ENCODE measurements around the gene C7orf25. TPM values are rescaled to one million over a fixed set of nuclear protein-coding genes. Genes with fewer than 3 reads are reported as not detected.

Gene C7orf25
- total and polyA plus RNA-seq, 10 of the 15 experiments (the other 5 are each of a cell fraction or from before 2014, with no cell fraction given), result 0.63 to 3.2 (median 1.7) TPM

GRCh38 chr7:42945821-42946626, 34.2 kb upstream of the C7orf25 start (continued):
- TF ChIP-seq, protein P1, sequence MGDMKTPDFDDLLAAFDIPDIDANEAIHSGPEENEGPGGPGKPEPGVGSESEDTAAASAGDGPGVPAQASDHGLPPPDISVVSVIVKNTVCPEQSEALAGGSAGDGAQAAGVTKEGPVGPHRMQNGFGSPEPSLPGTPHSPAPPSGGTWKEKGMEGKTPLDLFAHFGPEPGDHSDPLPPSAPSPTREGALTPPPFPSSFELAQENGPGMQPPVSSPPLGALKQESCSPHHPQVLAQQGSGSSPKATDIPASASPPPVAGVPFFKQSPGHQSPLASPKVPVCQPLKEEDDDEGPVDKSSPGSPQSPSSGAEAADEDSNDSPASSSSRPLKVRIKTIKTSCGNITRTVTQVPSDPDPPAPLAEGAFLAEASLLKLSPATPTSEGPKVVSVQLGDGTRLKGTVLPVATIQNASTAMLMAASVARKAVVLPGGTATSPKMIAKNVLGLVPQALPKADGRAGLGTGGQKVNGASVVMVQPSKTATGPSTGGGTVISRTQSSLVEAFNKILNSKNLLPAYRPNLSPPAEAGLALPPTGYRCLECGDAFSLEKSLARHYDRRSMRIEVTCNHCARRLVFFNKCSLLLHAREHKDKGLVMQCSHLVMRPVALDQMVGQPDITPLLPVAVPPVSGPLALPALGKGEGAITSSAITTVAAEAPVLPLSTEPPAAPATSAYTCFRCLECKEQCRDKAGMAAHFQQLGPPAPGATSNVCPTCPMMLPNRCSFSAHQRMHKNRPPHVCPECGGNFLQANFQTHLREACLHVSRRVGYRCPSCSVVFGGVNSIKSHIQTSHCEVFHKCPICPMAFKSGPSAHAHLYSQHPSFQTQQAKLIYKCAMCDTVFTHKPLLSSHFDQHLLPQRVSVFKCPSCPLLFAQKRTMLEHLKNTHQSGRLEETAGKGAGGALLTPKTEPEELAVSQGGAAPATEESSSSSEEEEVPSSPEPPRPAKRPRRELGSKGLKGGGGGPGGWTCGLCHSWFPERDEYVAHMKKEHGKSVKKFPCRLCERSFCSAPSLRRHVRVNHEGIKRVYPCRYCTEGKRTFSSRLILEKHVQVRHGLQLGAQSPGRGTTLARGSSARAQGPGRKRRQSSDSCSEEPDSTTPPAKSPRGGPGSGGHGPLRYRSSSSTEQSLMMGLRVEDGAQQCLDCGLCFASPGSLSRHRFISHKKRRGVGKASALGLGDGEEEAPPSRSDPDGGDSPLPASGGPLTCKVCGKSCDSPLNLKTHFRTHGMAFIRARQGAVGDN (IDR thresholded peaks at IDR 0.05), result 0 out of 2 replicates have a peak, but pooled peaks have one; percentile 13
- no peak for TF ChIP-seq SREBF2 (IDR thresholded peaks at IDR 0.05; ENCODE audit: low read length)
- TF ChIP-seq BHLHE40 (IDR thresholded peaks at IDR 0.05; ENCODE audit: borderline replicate concordance in 1 of 2, low read depth in 2 of 2, low read length in 1 of 2), result no peak
- no peak for TF ChIP-seq POLR2AphosphoS5 (IDR thresholded peaks at IDR 0.05; ENCODE audit: low read length)
- no peak for TF ChIP-seq ZBTB11 (CRISPR knock-in tag; IDR thresholded peaks at IDR 0.05)
- TF ChIP-seq, protein P2, sequence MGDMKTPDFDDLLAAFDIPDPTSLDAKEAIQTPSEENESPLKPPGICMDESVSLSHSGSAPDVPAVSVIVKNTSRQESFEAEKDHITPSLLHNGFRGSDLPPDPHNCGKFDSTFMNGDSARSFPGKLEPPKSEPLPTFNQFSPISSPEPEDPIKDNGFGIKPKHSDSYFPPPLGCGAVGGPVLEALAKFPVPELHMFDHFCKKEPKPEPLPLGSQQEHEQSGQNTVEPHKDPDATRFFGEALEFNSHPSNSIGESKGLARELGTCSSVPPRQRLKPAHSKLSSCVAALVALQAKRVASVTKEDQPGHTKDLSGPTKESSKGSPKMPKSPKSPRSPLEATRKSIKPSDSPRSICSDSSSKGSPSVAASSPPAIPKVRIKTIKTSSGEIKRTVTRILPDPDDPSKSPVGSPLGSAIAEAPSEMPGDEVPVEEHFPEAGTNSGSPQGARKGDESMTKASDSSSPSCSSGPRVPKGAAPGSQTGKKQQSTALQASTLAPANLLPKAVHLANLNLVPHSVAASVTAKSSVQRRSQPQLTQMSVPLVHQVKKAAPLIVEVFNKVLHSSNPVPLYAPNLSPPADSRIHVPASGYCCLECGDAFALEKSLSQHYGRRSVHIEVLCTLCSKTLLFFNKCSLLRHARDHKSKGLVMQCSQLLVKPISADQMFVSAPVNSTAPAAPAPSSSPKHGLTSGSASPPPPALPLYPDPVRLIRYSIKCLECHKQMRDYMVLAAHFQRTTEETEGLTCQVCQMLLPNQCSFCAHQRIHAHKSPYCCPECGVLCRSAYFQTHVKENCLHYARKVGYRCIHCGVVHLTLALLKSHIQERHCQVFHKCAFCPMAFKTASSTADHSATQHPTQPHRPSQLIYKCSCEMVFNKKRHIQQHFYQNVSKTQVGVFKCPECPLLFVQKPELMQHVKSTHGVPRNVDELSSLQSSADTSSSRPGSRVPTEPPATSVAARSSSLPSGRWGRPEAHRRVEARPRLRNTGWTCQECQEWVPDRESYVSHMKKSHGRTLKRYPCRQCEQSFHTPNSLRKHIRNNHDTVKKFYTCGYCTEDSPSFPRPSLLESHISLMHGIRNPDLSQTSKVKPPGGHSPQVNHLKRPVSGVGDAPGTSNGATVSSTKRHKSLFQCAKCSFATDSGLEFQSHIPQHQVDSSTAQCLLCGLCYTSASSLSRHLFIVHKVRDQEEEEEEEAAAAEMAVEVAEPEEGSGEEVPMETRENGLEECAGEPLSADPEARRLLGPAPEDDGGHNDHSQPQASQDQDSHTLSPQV (IDR thresholded peaks at IDR 0.05), result no peak
- TF ChIP-seq SMAD1 (IDR thresholded peaks at IDR 0.05; ENCODE audit: low read depth, partially characterized antibody), result no peak
- no peak for TF ChIP-seq JUNB (IDR thresholded peaks at IDR 0.05)
- no peak for TF ChIP-seq ATF3 (IDR thresholded peaks at IDR 0.05; ENCODE audit: borderline replicate concordance, extremely low read depth, low read depth, low read length)
- no peak for TF ChIP-seq ZNF207 (IDR thresholded peaks at IDR 0.05; ENCODE audit: borderline replicate concordance)
- peak; percentile 17; the same call in 1 of the 2 replicates for TF ChIP-seq NFIC (IDR thresholded peaks at IDR 0.05; ENCODE audit: low read depth, low read length)
- TF ChIP-seq NKRF (conservative IDR thresholded peaks at IDR 0.05), result no peak

All from GM12878 (cell line).